ENCODE results near the gene MARVELD2. TPM values are rescaled to one million over a fixed set of nuclear protein-coding genes. Genes with fewer than 3 reads are reported as not detected.

Gene MARVELD2
- total RNA-seq, 2 experiments from 2014 or later, result 0.29 to 0.60 TPM

DNA sequence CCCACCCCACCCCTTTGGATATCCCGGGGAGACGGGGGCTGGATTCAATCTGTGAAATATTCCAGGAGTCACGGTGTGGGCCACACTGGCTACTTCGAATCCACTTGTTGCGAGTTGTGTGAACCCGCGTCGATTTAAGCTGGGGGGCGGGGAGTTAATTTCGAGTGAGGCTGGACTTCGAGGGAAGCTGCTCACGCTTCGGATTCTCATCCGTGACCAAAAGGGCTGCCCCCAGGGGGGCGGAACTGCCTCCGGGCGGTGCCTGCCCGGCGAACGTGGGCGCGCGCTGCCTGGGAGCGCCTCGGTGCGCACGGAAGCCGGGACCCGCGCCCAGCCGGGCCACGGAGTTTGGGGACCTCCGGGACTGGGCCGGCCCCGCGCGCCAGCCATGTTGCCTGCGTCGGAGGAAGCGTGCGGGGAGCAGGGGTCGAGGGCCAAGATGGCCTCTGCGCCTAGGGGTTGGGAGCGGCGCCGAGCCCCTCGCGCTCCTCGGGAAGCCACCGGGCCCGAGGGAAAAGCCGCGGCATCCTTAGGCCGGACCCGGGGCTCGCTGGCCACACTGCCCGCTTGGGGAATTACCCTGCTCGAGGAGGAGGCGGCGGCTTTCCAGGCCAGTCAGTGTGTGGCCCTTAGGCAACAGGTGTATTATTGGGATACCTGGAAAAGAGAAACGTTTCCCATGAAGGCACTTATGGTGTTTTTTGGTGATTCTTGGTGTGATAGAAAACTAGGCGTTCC is 78.6 kb downstream of the MARVELD2 start:
- Mint-ChIP-seq H3K36me3 (ENCODE audit: low read depth) (no peaks in the 10 kb centered on the region), H3K27me3 (peaks cover 52% of the 10 kb centered on the region)
- intact Hi-C loops (cut with micrococcal nuclease), result no loop called here

More for the DNA sequence above, 78.6 kb downstream of the MARVELD2 start:
- ChIA-PET CTCF (no interaction called here), POLR2A (no interaction called here)
- peak; percentile 64 for ATAC-seq
- Mint-ChIP-seq H3K4me3 (peak overlapping the region; percentile 66), H3K4me1 (ENCODE audit: low read depth) (peaks cover 2% of the 10 kb centered on the region), H3K27ac (no peak overlapping the region), H3K9me3 (no peaks in the 10 kb centered on the region)
- peak; percentile 27 for DNase-seq
- TF ChIP-seq, protein P1, sequence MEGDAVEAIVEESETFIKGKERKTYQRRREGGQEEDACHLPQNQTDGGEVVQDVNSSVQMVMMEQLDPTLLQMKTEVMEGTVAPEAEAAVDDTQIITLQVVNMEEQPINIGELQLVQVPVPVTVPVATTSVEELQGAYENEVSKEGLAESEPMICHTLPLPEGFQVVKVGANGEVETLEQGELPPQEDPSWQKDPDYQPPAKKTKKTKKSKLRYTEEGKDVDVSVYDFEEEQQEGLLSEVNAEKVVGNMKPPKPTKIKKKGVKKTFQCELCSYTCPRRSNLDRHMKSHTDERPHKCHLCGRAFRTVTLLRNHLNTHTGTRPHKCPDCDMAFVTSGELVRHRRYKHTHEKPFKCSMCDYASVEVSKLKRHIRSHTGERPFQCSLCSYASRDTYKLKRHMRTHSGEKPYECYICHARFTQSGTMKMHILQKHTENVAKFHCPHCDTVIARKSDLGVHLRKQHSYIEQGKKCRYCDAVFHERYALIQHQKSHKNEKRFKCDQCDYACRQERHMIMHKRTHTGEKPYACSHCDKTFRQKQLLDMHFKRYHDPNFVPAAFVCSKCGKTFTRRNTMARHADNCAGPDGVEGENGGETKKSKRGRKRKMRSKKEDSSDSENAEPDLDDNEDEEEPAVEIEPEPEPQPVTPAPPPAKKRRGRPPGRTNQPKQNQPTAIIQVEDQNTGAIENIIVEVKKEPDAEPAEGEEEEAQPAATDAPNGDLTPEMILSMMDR (IDR thresholded peaks at IDR 0.05), result no peak

Other genes with a start within 250 kb of the MARVELD2 start
- 100 to 1,000 TPM; 167 to 175 TPM for gene CCNB1, start 248.0 kb upstream of the MARVELD2 start, total RNA-seq
- 10 to 100 TPM; 97.0 to 98.6 TPM for gene CENPH, start 225.5 kb upstream of the MARVELD2 start, total RNA-seq
- 10 to 100 TPM; 40.6 to 46.2 TPM for gene CDK7, start 180.2 kb upstream of the MARVELD2 start, total RNA-seq
- gene CCDC125, start 82.3 kb upstream of the MARVELD2 start, total RNA-seq, result 1 to 10 TPM; 8.3 to 9.1 TPM
- 100 to 1,000 TPM in 1 of 2 experiments, 10 to 100 TPM in 1; 95.7 to 107 TPM for gene AK6, start 45.6 kb upstream of the MARVELD2 start, total RNA-seq
- gene TAF9, start 45.6 kb upstream of the MARVELD2 start, total RNA-seq, result 10 to 100 TPM; 68.8 to 70.6 TPM
- gene RAD17, start 45.3 kb upstream of the MARVELD2 start, total RNA-seq, result 10 to 100 TPM; 22.9 to 26.5 TPM
- gene OCLN, start 77.7 kb downstream of the MARVELD2 start, total RNA-seq, result 1 to 10 TPM in 1 of 2 experiments, under 1 TPM in 1; 0.56 to 1.0 TPM
- gene GTF2H2C, start 145.1 kb downstream of the MARVELD2 start, total RNA-seq, result 10 to 100 TPM; 40.0 to 42.1 TPM